ENCODE results near the gene NID1. TPM values are rescaled to one million over a fixed set of nuclear protein-coding genes. Genes with fewer than 3 reads are reported as not detected.

NID1 gene
- total RNA-seq, 1 experiment from 2014 or later: 0.32 TPM

DNA sequence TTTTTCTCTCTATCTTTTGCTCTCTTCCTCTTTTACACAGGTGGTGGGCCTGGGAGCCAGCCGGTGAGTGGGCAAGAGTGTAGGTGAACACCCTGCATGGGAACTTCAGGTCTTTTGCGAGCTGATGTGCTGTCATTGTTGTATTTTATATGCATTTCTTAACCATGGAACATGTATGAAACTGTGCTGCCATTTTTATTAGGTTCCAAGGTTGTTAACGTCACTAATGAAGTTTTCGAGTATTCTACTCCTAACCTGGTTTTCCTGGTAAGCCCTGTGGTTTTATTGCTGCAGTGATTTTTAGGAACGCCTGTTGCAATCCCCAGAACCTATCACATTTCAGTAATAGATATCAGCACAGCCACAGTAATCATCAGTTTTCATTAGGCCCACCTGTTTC lies 14.8 kb upstream of the NID1 start:
- no peaks in the 10 kb centered on the region for H3K9me2 ChIP-seq (ENCODE audit: insufficient read depth)
- H3K4me2 ChIP-seq (ENCODE audit: low read length): no peak overlapping the region
- no peaks in the 10 kb centered on the region for H3K4me1 ChIP-seq (ENCODE audit: control insufficient read depth in 1 of 2, insufficient read depth in 2 of 2, low read length in 2 of 2)
- no peaks in the 10 kb centered on the region for H3K36me3 ChIP-seq (ENCODE audit: control insufficient read depth in 1 of 2, insufficient read depth in 2 of 2, low read length in 2 of 2)
- no peak for DNase-seq (ENCODE audit: low read depth, low spot score)
- H3K9ac ChIP-seq (ENCODE audit: low read length): no peak overlapping the region
- intact Hi-C loops (cut with micrococcal nuclease): no loop called here
- ChIA-PET CTCF (no interaction called here), RAD21 (ENCODE audit: low non-redundant PET in 1 of 2, low total read pairs in 2 of 2, uncharacterized antibody in 2 of 2, unreplicated experiment in 2 of 2) (no interaction called here), POLR2A (no interaction called here)
- no TSS peak for BruUV-seq (replicated peaks)
- no peaks in the 10 kb centered on the region for H3K79me2 ChIP-seq (ENCODE audit: insufficient read depth, low read length)
- no peaks in the 10 kb centered on the region for H4K20me1 ChIP-seq (ENCODE audit: insufficient read depth)
- no peaks in the 10 kb centered on the region for H3K27me3 ChIP-seq (ENCODE audit: insufficient read depth, low read length)
- no peak overlapping the region for H3K4me3 ChIP-seq (replicated peaks in 1 of 2; ENCODE audit: low read depth in 1 of 2, low read length in 2 of 2)
- TF ChIP-seq CBX3 (IDR thresholded peaks at IDR 0.05; ENCODE audit: low read depth): no peak
- TF ChIP-seq FOSL1 (IDR thresholded peaks at IDR 0.05; ENCODE audit: low read depth): no peak
- no peak for TF ChIP-seq RAD21 (IDR thresholded peaks at IDR 0.05; ENCODE audit: low read depth)
- TF ChIP-seq, protein P1, sequence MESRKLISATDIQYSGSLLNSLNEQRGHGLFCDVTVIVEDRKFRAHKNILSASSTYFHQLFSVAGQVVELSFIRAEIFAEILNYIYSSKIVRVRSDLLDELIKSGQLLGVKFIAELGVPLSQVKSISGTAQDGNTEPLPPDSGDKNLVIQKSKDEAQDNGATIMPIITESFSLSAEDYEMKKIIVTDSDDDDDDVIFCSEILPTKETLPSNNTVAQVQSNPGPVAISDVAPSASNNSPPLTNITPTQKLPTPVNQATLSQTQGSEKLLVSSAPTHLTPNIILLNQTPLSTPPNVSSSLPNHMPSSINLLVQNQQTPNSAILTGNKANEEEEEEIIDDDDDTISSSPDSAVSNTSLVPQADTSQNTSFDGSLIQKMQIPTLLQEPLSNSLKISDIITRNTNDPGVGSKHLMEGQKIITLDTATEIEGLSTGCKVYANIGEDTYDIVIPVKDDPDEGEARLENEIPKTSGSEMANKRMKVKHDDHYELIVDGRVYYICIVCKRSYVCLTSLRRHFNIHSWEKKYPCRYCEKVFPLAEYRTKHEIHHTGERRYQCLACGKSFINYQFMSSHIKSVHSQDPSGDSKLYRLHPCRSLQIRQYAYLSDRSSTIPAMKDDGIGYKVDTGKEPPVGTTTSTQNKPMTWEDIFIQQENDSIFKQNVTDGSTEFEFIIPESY (IDR thresholded peaks at IDR 0.05; ENCODE audit: extremely low read depth, insufficient replicate concordance, low read length): no peak
- TF ChIP-seq ELF1 (IDR thresholded peaks at IDR 0.05; ENCODE audit: borderline replicate concordance, low read depth): no peak
- TF ChIP-seq JUND (IDR thresholded peaks at IDR 0.05): no peak
- no peak for TF ChIP-seq CEBPB (IDR thresholded peaks at IDR 0.05; ENCODE audit: low read depth)
- no peak for TF ChIP-seq POLR2A (IDR thresholded peaks at IDR 0.05; ENCODE audit: borderline replicate concordance, extremely low read depth, insufficient read depth, insufficient read length)
- no peak overlapping the region for H3K27ac ChIP-seq (ENCODE audit: low read depth, low read length)
- H2AFZ ChIP-seq (ENCODE audit: low read depth, low read length, poor library complexity, severe bottlenecking): no peak overlapping the region
- no peaks in the 10 kb centered on the region for H3K9me3 ChIP-seq (ENCODE audit: control insufficient read depth in 1 of 2, insufficient read depth in 1 of 2, low read depth in 1 of 2, low read length in 2 of 2)
- ATAC-seq: no peak

DNA sequence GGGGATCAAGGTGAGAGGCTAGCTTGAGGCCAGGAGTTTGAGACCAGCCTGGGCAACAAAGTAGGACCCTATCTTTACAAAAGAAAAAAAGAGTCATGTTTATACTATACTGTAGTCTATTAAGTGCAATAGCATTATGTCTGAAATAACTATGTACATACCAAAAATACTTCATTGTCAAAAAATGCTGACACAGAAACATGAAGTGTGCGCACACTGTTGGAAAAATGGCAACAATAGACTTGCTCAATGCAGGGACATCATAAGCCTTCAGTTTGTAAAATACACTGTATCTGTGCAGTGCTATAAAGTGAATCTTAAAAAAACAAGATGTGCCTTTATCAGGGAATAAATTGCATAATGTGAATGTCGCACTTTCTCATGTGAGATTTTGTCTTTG lies 14.1 kb upstream of the NID1 start:
- no peak for DNase-seq (ENCODE audit: low read depth, low spot score)
- CTCF ChIA-PET: no interaction called here
- Histone ChIP-seq H3K79me2 (ENCODE audit: insufficient read depth, low read length) (no peaks in the 10 kb centered on the region), H2AFZ (ENCODE audit: low read depth, low read length, poor library complexity, severe bottlenecking) (no peak overlapping the region), H3K4me3 (replicated peaks in 1 of 2; ENCODE audit: low read depth in 1 of 2, low read length in 2 of 2) (no peak overlapping the region), H3K9me3 (ENCODE audit: control insufficient read depth in 1 of 2, insufficient read depth in 1 of 2, low read depth in 1 of 2, low read length in 2 of 2) (no peaks in the 10 kb centered on the region), H3K4me2 (ENCODE audit: low read length) (no peak overlapping the region), H3K27ac (ENCODE audit: low read depth, low read length) (no peak overlapping the region), H3K4me1 (ENCODE audit: control insufficient read depth in 1 of 2, insufficient read depth in 2 of 2, low read length in 2 of 2) (no peaks in the 10 kb centered on the region), H3K9ac (ENCODE audit: low read length) (no peak overlapping the region), H3K36me3 (ENCODE audit: control insufficient read depth in 1 of 2, insufficient read depth in 2 of 2, low read length in 2 of 2) (no peaks in the 10 kb centered on the region), H3K9me2 (ENCODE audit: insufficient read depth) (no peaks in the 10 kb centered on the region), H3K27me3 (ENCODE audit: insufficient read depth, low read length) (no peaks in the 10 kb centered on the region), H4K20me1 (ENCODE audit: insufficient read depth) (no peaks in the 10 kb centered on the region)
- POLR2A ChIA-PET: no interaction called here
- no TSS peak for BruUV-seq (replicated peaks)
- ATAC-seq: no peak
- RAD21 ChIA-PET (ENCODE audit: low non-redundant PET in 1 of 2, low total read pairs in 2 of 2, uncharacterized antibody in 2 of 2, unreplicated experiment in 2 of 2): no interaction called here
- intact Hi-C loops (cut with micrococcal nuclease): no loop called here
- TF ChIP-seq SP1 (IDR thresholded peaks at IDR 0.05; ENCODE audit: low read depth) (no peak), CBX3 (IDR thresholded peaks at IDR 0.05; ENCODE audit: low read depth) (no peak), FOSL1 (IDR thresholded peaks at IDR 0.05; ENCODE audit: low read depth) (no peak), CEBPB (IDR thresholded peaks at IDR 0.05; ENCODE audit: low read depth) (no peak), YY1 (IDR thresholded peaks at IDR 0.05; ENCODE audit: extremely low read depth, insufficient replicate concordance, low read depth, low read length) (no peak), SRF (IDR thresholded peaks at IDR 0.05; ENCODE audit: low read depth) (no peak), POLR2AphosphoS5 (IDR thresholded peaks at IDR 0.05; ENCODE audit: low read depth, low read length) (no peak), POLR2A (IDR thresholded peaks at IDR 0.05; ENCODE audit: borderline replicate concordance, extremely low read depth, insufficient read depth, insufficient read length) (no peak), RAD21 (IDR thresholded peaks at IDR 0.05; ENCODE audit: low read depth) (no peak)
- TF ChIP-seq, protein P2, sequence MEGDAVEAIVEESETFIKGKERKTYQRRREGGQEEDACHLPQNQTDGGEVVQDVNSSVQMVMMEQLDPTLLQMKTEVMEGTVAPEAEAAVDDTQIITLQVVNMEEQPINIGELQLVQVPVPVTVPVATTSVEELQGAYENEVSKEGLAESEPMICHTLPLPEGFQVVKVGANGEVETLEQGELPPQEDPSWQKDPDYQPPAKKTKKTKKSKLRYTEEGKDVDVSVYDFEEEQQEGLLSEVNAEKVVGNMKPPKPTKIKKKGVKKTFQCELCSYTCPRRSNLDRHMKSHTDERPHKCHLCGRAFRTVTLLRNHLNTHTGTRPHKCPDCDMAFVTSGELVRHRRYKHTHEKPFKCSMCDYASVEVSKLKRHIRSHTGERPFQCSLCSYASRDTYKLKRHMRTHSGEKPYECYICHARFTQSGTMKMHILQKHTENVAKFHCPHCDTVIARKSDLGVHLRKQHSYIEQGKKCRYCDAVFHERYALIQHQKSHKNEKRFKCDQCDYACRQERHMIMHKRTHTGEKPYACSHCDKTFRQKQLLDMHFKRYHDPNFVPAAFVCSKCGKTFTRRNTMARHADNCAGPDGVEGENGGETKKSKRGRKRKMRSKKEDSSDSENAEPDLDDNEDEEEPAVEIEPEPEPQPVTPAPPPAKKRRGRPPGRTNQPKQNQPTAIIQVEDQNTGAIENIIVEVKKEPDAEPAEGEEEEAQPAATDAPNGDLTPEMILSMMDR (IDR thresholded peaks at IDR 0.05 in 2 of 3, conservative IDR thresholded peaks at IDR 0.05 in 1 of 3; ENCODE audit: borderline replicate concordance in 1 of 3, insufficient read depth in 1 of 3, low read depth in 2 of 3, low read length in 2 of 3): no peak
- TF ChIP-seq, protein P3, sequence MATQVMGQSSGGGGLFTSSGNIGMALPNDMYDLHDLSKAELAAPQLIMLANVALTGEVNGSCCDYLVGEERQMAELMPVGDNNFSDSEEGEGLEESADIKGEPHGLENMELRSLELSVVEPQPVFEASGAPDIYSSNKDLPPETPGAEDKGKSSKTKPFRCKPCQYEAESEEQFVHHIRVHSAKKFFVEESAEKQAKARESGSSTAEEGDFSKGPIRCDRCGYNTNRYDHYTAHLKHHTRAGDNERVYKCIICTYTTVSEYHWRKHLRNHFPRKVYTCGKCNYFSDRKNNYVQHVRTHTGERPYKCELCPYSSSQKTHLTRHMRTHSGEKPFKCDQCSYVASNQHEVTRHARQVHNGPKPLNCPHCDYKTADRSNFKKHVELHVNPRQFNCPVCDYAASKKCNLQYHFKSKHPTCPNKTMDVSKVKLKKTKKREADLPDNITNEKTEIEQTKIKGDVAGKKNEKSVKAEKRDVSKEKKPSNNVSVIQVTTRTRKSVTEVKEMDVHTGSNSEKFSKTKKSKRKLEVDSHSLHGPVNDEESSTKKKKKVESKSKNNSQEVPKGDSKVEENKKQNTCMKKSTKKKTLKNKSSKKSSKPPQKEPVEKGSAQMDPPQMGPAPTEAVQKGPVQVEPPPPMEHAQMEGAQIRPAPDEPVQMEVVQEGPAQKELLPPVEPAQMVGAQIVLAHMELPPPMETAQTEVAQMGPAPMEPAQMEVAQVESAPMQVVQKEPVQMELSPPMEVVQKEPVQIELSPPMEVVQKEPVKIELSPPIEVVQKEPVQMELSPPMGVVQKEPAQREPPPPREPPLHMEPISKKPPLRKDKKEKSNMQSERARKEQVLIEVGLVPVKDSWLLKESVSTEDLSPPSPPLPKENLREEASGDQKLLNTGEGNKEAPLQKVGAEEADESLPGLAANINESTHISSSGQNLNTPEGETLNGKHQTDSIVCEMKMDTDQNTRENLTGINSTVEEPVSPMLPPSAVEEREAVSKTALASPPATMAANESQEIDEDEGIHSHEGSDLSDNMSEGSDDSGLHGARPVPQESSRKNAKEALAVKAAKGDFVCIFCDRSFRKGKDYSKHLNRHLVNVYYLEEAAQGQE (IDR thresholded peaks at IDR 0.05; ENCODE audit: low read depth): no peak

All from HCT116 (cell line).